ENCODE results near the gene RBAK.

GRCh38 chr7:5020098-5020497 is 25.6 kb upstream of the RBAK start:
- TF ChIP-seq CTCF (IDR thresholded peaks at IDR 0.05) = no peak
- no peak for TF ChIP-seq POLR2A (IDR thresholded peaks at IDR 0.05)
- TF ChIP-seq POLR2AphosphoS5 (IDR thresholded peaks at IDR 0.05; ENCODE audit: insufficient read depth in 1 of 2, low read depth in 1 of 2) = no peak

Data from vagina (tissue), 2 donors.